ENCODE results near the gene FAM174C.
A peak's percentile ranks its signal among the peaks of the same experiment; 100 is the strongest.
"Not testable (repeated sequence)": the region's sequence is repeated elsewhere in the genome, so short reads cannot be mapped to it uniquely, and the experiment has no call there.

FAM174C gene

DNA sequence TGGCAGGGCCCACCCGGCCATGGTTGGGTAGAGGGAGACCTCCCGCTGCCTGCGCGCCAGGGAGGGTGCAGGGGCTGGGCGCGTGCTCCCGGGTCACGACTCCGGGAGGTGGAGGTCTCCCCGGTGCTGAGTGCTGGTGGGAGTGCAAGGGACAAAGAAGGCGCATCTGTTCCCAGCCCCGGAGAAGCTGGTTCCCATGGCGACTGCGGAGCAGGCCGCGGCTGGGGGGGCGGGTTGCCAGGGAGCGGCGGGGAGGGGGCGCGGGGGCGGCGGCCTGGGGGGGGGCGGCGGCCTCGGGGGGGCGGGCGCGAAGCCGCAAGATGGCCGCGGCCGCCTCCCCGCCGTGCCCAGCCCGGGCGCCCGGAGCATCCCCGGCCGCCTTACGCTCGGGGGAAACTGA lies 38.8 kb upstream of the FAM174C start:
- no peak for DNase-seq (ENCODE audit: extremely low spot score, insufficient read length, low read depth)
- no peak for FAIRE-seq

DNA sequence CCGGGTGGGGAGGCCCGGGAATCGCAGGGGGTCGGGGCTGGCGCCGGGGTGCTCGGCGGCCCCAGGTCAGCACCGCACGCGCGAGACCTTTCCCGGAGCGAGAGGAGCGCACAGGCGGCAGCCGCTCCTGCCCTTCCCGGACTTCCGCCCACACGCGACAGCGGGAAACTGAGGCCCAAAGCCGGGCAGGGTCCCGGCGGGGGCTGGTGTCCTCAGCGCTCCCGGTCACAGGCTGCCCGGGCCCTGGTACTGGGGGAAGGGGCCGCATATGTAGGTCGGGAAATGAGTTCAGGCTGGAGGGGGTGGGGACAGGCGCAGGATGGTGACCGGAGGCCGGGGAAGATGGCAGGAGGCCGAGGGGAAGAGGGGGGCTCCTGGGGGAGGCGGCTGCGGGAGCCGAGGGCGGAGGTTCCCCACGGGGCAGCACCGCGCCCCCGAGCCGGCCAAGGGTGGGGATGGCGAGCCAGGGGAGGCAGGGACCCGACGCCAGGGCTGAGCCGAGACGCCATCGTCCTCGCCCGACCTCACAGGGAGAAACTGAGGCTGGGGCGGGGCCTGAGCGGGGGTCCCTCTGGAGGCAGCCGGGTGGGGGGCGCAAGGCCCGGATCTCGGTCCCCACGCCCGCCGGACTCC lies 38.2 kb upstream of the FAM174C start:
- FAIRE-seq (no peak), DNase-seq (ENCODE audit: extremely low spot score, insufficient read length, low read depth) (no peak)

DNA sequence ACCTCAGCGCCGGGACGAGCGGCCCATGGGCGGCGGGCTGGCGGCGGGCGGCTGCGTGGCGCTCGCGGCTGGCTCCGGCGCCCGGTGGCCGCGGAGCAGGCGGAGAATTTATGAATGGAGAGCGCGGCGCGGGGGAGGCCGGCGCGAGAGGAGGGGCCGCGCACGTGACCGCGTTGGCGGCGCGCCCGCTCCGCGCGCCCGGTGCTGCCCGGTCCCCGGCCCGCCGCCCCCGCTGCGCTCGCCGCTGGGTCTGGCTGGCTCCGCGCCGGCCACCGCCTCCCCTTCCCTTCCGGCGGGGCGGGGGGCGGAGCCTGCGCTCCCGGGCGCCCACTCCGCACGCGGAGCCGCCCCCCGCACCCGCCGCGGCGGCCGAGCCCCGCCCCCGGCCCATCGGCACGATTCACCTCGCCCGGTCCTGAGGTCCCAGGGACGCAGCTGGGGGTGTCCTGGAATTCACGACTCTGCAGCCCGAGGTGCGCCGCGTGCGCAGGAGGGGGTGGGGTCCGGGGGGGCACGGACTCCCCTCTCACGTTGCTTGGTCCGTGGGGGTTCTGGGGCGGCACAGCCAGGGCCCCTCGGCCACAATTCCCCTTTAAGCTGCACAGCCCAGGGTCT lies 37.5 kb upstream of the FAM174C start, which contains the start of gene CBARP:
CBARP (minus strand) TSS at position 252 of the 615 bp plus-strand sequence. CDS start 1,905 bp downstream, outside the sequence.
- FAIRE-seq (no peak), DNase-seq (ENCODE audit: extremely low spot score, insufficient read length, low read depth) (no peak)

DNA sequence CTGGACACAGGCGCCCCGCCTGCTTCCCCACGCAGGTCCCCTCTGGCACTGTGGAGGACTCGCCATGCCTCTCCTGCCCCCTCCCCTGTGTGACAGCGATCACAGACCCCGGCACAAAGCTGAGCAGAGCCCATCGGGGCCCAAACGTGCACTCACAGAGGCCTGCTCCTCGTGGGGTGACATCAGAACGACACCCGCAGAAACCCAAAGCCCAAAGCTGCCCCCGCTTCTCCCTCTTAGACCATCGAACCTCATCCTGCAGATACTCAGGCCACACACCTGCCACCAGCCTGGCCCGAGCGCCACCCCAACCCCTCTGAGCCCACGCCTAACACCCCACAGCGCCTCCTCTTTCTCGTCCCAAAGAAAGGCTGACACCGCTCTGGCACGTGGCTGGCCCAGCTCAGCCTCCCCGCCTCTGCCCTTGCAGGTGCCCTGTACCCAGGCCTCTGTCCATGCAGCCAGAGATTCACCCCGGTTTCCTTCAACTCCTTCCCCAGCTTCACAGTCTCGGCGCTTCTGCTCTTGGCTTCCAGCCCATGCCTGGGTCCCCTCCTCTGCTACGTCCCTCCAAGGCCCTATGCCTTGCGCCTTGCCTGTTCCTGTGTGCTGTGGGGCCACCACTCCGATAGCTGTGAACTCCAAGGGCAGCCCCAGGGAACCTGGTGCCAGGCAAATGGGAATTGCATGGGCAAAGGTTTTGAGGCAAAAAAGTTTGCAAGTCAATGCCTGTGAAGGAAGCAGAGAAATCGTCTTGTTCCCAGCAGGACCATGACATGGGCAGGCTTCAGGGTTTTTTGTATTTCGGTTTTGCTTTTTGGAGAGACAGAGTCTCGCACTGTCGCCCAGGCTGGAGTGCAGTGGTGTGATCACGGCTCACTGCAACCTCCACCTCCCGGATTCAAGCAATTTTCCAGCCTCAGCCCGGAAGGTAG lies 36.7 kb upstream of the FAM174C start:
- no peak for DNase-seq (ENCODE audit: extremely low spot score, insufficient read length, low read depth)
- no peak for FAIRE-seq

DNA sequence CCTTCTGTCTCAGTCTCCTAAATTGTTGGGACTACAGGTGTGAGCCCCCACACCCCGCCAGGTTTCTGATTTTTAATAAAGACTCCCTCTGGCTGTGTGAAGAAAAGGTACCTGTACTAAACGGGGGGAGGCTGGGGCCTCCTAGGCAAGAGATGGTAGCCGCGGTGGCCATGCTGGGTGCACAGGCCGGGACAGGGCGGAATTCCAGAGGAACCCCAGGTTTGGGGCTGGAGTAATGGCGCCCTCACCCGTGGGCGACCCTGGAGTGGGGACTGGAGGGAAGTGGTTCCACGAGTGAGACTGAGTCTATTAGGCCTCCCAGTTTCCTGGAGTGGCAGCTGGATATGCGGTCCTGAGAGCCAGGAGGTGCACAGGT lies 35.9 kb upstream of the FAM174C start:
- no peak for FAIRE-seq

DNA sequence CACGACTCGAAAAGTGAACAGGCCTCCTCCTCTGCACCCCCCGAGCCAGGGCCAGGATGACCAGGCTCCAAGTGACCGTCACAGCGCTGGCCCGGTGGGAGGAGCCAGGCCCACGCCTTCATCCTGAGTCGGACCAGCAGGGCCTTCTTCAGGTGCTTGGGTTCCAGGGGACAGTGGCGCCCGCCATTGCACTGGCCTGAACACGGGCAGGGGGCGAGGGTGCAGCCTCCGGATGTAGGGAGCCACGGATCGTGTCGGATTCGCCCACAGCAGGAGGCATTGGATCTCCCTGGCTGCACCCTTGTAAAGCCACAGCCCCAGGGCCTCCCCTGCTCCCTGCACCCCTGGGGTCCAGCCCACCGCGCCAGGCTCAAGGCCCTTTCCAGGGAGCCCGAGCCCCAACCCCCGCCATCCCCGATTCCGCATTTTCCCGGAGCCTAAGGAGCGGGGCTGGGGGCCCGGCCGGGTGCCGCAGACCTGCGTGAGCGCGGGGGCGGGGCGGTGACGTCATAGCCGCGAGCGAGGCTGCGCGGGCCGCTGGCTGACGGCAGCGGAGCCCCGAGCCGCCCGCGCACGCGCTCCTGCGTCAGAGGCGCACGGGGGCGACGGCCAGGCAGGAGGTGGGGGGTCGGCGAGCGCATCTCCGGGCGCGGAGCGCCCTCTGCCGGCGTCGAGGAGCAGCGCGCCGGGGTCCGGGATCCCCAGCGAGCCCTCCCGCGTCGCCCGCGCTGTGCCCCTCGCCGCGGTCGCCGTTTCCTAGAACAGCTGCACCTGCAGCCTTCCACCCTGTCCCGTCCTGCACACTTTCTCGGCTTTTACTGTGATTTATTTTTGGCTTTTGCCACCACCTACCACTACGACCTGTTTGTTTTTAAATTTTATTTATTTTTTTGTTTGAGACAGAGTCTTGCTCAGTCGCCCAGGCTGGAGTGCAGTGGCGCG lies 35.3 kb upstream of the FAM174C start:
- DNase-seq (ENCODE audit: extremely low spot score, insufficient read length, low read depth) (peak; percentile 95), FAIRE-seq (peak; percentile 56)

More for the DNA sequence above, 35.9 kb upstream of the FAM174C start:
- no peak for DNase-seq (ENCODE audit: extremely low spot score, insufficient read length, low read depth)

DNA sequence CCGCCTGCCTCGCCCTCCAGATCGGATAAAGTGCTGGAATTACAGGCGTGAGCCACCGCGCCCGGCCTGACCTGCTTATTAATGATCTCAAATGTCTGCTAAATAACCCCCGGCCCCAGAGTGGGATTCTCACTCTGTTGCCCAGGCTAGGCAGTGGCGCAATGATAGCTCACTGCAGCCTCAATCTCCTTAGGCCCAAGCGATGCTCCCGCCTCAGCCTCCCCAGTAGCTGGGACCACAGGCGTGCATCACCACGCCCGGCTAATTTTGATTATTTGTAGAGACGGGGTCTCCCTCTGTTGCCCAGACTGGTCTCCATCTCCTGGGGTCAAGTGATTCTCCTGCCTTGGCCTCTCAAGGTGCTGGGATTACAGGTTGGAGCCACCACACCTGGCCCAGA lies 34.4 kb upstream of the FAM174C start:
- DNase-seq (ENCODE audit: extremely low spot score, insufficient read length, low read depth) (no peak), FAIRE-seq (no peak)

DNA sequence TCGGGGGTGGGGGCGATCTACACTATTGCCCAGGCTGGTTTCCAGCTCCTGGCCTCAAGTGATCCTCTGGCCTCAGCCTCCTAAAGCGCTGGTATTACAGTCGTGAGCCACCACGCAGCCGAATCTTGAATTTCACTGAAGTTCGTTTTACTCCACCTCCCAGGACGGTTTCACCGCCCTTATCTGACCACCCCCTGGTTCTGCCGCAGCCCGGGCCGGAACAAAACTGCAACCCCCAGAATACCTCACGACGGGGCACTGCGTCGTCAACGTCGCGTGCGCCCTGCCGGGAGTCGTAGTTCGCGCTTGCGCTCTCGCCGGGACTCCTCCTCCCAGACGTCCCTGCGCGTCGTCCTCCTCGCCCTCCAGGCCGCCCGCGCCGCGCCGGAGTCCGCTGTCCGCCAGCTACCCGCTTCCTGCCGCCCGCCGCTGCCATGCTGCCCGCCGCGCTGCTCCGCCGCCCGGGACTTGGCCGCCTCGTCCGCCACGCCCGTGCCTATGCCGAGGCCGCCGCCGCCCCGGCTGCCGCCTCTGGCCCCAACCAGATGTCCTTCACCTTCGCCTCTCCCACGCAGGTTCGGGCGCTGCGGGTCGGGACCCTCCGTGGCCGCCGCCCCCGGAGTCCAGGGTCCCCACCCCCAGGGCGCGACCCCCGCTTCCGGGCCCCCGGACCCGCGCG lies 33.8 kb upstream of the FAM174C start, which contains the start of gene ATP5F1D:
ATP5F1D (plus strand) TSS at position 335 of the 679 bp plus-strand sequence; CDS start at position 435, 100 bp downstream.
- DNase-seq (ENCODE audit: extremely low spot score, insufficient read length, low read depth) (peak; percentile 90), FAIRE-seq (peak; percentile 98)

DNA sequence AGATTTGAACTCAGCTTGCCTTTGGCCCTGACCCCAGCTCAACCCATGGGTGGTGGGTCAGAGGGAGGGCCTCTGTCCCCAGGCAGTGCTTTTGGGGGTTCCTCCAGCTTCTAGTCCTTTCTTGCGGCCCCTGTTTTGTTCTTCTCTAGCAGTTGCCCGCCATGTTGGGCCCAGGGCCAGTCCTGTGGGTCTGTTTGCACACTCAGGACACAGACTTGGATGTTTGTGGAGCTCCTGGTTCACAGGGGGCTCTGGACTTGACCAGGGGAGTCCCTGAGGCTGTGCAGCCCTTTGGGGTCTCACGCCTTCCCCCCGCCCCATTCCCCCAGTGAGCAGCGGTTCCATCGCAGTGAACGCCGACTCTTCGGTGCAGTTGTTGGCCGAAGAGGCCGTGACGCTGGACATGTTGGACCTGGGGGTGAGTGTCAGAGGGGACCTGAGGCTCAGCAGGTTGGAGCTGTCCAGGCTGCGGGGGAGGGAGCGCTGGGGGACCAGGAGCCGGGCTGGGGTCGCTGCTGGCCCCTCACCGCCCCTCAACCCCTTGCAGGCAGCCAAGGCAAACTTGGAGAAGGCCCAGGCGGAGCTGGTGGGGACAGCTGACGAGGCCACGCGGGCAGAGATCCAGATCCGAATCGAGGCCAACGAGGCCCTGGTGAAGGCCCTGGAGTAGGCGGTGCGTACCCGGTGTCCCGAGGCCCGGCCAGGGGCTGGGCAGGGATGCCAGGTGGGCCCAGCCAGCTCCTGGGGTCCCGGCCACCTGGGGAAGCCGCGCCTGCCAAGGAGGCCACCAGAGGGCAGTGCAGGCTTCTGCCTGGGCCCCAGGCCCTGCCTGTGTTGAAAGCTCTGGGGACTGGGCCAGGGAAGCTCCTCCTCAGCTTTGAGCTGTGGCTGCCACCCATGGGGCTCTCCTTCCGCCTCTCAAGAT lies 31.3 kb upstream of the FAM174C start:
- peak; percentile 77 for DNase-seq (ENCODE audit: extremely low spot score, insufficient read length, low read depth)
- peak; percentile 77 for FAIRE-seq

DNA sequence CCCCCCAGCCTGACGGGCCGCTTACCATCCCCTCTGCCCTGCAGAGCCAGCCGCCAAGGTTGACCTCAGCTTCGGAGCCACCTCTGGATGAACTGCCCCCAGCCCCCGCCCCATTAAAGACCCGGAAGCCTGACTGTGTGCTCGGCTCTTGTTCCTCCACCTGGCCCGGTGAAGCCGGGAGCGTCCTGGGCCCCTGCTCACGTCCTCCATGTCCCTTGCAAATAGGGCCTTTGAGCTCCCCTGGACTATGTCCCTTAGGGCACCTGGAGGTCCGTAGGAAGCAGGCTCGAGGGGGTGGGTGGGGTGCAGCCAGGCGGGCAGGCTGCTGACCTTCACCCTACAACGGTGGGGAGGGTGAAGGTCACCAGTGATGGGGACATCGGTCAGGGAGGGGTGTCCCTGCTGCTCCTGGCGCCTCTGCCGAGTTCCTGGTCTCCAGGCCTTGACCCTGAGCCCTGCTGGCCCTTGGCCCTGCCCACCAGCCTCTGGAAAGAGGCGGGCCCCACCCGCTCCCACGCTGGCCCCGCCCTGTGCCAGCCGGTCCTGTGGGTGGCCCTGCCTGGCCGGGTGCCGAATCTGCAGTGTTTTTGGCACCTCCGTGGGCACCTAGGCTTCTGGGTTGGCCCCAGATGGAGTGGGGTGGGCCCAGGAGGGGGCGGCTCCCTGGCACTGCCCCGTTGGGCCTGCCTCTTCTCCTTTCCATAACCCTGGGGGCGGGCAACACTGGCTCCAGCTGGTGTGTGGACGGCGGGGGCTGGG lies 30.5 kb upstream of the FAM174C start:
- no peak for DNase-seq (ENCODE audit: extremely low spot score, insufficient read length, low read depth)
- no peak for FAIRE-seq

DNA sequence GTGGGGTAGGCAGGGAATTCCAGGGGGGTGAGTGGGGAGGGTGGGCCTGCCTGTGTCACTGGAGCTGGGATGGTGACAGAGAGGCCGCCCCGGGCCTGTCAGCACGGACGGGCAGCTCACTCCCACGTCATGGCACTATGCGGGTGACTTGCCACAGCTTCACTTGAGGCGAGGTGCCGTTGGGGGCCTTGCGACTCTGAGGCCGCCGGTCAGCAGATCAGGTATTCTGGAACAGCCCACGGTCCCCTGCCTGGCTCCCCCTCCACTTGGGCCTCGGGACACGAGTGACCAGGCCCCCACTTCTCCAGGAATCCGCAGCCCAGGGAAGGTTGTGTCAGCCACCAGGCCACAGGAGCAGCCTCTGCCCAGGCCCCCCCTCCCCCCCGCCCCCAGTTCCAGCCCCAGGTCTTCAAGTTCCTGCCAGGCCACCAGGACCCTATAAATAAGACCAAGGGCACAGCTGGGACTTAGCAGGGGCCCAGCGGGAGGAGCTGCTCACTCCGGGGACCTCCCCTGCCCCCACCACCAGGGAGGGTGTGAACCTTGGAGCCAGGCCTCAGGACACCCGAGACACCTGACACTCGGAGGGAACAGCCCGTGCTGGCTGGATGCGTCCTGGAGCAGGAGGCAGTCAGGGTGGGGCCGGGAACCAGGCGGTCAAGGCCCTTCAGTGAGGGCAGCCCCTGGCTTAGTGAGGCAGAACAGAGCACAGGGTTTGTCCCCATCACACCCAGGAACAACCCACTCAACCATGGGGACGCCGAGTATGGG lies 29.7 kb upstream of the FAM174C start:
- FAIRE-seq, result no peak
- no peak for DNase-seq (ENCODE audit: extremely low spot score, insufficient read length, low read depth)

DNA sequence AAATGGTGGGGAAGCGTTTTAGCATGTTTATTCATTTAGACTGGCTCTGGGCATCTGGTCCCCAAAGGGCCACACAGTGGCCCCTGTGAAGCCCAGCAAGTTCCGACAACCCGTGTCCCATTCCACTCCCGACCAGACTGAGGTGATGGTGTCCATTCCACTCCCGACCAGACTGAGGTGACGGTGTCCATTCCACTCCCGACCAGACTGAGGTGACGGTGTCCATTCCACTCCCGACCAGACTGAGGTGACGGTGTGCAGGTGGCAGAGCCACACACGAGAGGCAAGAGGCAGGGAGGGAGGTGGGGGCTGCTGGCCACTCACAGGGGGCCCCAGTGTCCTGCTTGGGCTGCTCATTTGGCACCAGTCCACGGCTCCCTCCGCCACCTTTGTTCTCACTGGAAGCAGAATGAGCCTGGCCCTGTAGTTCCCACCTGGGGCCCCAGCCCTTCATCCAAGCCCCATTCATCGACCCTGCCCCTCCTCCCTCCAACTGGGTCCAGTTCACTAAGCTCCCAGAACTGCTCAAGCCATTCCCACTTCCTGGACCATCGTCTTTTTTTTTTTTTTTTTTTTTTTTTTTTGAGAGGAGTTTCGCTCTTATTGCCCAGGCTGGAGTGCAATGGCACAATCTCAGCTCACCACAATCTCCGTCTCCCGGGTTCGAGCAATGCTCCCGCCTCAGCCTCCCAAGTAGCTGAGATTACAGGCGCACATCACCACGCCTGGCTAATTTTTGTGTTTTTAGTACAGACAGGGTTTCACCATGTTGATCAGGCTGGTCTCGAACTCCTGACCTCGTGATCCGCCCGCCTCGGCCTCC lies 28.9 kb upstream of the FAM174C start:
- not testable (repeated sequence) for DNase-seq (ENCODE audit: extremely low spot score, insufficient read length, low read depth); FAIRE-seq

DNA sequence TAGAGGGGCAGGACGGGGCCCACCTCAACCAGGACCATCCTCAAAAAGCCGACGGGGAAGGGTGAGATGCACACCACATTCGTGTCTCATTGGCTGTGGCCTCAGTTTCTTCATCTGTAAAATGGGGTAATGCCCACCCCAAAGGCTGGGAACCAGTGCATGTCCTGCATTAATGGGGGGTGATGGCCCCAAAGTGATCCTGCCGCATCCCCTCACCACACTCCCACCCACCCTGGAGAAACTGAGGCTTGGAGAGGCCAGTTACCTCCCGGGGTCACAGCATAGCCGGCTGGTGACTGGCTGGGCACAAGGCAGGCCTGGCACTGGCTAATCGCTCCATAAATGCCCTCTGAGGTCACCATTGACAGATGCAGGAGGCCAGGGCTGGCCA lies 27.6 kb upstream of the FAM174C start:
- FAIRE-seq, result no peak
- no peak for DNase-seq (ENCODE audit: extremely low spot score, insufficient read length, low read depth)

DNA sequence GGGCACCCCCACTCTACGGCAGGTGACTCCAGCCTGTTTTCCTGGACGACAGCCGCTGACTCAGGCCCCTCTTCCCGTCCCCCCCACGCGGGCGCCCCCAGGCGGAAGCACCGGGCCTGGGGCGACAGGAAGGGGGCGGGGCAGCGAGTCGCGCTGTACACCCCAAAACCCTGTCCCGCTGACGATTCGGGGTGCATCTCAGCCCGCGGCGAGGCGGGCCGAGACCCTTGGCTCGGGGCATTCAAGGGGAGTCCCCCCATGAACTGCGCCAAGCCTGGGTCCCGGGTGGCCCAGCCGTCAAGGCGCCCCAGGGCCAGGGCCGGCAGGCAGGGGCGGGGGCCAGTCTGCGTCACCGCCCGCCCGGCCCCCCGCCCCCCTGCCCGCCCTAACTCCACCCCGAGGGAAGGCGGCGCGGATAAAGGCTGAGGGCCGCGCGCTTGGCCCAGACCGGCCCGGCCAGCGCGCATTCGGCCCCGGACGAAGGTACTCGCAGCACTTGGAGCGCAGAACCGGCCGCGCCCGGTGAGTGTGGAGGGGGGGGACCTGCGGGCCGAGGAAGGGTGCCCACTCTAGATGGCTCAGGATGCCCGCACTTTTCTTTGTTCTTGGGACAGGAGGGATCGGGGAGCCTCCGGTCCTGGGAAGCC lies 27.1 kb upstream of the FAM174C start, which contains the start of gene MIDN:
MIDN (plus strand) TSS at position 445 of the 647 bp plus-strand sequence. CDS start 1,714 bp downstream, outside the sequence.
- FAIRE-seq (no peak), DNase-seq (ENCODE audit: extremely low spot score, insufficient read length, low read depth) (peak; percentile 47)

DNA sequence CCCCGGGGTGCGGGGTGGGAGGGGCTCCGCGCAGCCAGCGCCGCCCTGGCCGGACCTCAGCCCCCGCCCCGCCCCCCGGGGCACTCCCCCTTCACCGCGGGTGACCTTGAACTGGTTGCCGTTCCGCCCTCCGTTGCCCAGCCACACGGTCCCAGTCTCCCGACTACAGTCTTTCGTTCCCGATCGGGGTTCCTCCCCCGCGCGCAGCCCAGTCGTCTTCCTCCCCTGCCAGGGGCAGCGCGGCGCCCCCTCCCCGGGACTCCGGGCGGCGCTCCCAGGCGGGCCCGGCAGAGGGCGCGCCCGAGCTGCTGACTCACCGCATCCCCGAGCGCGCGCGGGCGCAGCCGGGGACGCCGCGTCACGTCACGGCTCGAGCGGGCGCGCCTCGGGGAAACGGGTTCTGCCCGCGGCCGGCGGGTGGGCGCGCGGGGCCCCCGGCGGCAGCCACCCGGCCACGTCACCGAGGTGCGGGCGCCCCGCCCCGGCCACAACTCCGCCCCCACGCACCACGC lies 26.5 kb upstream of the FAM174C start:
- DNase-seq (ENCODE audit: extremely low spot score, insufficient read length, low read depth) (no peak), FAIRE-seq (peak; percentile 72)

Data from GM18507 (cell line).